GM19468 (cell line): ENCODE results near the gene EFNA1.

Source experiments
- ATAC-seq: cut with Tn5 transposase; IDR thresholded peaks from one replicate; pipeline ENCODE4 v1.9.1; 2021; ENCODE audit warnings: mild to moderate bottlenecking, moderate library complexity, moderate number of reproducible peaks; ENCODE audit not compliant: unreplicated experiment; ENCODE audit errors: extremely low read depth

EFNA1 gene

GRCh38 chr1:155170806-155171205 is 43.1 kb downstream of the EFNA1 start:
- no peak for ATAC-seq

DNA sequence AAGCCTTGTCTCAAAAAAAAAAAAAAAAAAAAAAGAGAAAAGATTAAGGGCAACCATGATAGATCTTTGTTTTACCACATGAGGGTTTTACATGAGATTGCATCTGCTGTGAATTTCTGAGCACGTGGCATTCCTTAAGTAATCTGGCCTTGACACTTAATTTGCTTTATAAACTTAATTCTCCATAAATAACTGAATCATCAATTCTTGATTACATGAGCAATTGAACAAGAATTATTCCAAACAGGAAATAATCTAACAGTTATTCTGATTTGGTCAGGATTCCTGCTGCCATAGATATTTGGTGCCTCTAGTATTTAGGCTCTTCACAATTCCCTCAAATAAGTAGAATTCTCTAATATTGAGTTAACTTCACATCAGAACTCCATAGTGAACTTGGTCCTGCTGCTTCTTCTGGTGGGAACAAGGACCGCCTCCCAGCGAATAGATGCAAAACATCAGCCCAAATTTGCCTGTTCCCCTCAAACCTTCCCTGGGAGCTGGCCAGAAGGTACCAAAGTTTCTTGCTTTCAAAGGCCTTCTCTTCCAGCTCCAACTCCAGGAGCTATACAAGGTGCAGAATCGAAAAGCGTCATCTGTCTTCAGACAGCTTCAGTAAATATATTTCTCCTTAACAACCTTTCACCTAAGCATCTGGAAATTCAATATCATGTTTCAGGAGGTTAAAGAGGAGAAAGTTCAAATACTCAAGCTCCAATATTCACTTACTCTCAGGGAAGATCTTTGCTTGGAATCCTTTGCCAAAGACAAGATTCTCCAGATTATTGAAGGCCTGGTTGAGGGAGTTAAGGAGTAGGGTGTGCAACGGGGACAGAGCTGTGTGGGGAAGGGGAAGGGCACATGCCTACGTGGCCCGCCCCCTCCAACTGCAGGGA is 44.4 kb downstream of the EFNA1 start:
- peak; percentile 15 for ATAC-seq

DNA sequence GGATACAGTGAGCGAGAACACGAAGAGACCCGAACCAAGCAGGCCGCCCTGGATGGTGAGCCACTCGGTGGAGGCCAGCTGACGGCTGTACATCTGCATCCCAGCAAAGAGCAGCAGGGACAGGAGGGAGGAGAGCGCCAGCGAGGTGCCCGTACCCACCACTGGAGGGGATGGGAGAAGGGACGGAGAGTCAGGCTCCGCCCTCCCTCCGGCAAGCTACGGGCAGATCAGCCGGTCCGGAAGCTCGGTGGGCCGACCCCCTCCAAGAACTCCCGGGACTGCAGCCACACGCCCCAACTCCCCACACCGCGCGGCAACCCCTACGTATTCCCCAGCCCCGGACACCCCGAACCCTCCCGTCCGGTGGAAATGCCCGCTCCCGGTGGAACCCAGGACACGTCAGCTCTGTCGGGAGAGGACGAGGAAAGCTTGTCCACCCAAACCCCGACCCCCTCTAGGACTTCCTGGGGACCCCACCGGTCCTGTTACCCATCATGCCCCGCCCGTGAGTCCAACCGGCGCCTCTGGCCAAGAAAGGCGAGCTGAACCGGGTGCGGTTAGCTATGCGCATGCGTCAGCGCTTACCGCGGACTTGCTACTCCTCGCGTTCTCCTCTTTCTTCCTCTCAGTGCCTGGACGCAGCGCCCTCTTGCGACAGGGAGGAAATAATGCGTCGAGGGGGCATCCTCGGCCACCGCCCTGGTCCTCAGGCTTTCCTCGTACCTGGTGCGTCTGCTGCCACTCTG is 45.2 kb downstream of the EFNA1 start, which contains the start of gene KRTCAP2:
TSS of gene KRTCAP2 (minus strand) at position 573 of the 746 bp plus-strand sequence. CDS start at position 493, 80 bp downstream.
- peak; percentile 27 for ATAC-seq

GRCh38 chr1:155173478-155174323 is 46.0 kb downstream of the EFNA1 start, which contains the start of gene TRIM46:
TRIM46 (plus strand) TSS chr1:155173849; CDS start chr1:155173967, 118 bp downstream.
- ATAC-seq: no peak

DNA sequence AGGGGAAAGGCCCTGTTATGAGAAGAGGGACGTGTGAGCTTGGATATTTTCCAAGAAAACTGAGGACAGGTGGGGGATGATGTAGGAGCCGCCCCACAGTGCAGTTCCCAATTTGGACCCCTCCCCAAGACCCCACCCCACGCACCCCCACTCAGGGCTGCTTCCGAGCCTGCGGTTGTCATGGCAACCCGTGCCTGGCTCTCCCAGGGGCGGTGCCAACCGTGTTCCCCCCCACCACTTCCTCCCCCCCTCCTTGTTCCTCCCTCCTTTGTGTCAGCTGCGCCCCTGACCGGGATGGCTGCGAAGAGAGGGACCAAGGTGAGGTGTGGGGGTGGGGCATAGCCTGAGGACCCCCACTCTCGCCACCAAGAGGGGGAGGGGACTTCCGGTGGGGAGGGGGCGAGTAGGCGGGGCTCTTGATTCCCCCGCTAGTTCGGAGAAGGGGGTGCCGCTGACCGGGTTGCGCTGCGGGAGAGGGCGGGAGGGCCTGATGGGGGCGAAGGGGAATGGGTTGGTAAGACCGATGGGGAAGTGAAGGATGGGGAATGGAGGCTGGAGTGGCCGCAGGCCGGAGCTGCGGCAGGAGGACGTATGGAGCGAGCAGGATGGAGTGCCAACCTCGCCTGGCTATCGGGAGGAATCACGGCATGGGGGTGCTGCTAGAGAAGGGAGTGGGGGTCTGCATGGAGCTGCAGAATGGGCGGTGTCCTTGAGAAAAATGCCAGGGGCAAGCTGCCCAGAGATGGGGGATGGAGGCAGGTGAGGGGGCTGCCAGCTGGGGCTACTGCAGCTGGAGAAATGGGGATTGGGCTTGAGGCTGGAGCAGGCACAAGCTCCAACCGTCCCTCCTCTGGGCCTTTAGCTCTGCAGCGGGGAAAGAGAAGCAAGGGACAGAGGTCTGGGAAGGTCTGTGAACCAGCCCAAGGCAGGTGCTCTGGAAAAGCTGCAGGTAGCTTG is 46.9 kb downstream of the EFNA1 start:
- ATAC-seq: no peak

DNA sequence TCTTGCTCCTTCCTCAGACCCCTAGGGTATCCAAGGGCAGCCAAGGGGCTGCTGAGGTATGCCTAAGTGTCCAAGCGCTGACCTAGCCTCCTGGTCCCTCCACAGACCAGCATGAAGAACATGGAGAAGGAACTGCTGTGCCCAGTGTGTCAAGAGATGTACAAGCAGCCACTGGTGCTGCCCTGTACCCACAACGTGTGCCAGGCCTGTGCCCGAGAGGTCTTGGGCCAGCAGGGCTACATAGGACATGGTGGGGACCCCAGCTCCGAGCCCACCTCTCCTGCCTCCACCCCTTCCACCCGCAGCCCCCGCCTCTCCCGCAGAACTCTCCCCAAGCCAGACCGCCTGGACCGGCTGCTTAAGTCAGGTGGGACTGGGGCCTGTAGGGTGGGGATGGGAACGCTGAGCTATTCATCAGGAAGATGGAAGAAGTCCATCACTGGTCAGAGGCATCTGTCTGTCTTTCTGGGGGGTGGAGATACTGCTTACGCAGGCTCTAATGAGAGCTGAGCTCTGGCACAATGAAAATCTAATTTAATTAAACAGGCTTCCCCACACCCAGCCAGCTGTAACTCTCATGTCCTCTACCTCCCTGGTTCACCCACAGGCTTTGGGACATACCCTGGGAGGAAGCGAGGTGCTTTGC is 47.7 kb downstream of the EFNA1 start:
- ATAC-seq: no peak

- ATAC-seq: no peak
Measured at GRCh38 chr1:155175927-155176371, 48.3 kb downstream of the EFNA1 start.

- no peak for ATAC-seq
Measured at GRCh38 chr1:155176544-155177071, 48.9 kb downstream of the EFNA1 start.

DNA sequence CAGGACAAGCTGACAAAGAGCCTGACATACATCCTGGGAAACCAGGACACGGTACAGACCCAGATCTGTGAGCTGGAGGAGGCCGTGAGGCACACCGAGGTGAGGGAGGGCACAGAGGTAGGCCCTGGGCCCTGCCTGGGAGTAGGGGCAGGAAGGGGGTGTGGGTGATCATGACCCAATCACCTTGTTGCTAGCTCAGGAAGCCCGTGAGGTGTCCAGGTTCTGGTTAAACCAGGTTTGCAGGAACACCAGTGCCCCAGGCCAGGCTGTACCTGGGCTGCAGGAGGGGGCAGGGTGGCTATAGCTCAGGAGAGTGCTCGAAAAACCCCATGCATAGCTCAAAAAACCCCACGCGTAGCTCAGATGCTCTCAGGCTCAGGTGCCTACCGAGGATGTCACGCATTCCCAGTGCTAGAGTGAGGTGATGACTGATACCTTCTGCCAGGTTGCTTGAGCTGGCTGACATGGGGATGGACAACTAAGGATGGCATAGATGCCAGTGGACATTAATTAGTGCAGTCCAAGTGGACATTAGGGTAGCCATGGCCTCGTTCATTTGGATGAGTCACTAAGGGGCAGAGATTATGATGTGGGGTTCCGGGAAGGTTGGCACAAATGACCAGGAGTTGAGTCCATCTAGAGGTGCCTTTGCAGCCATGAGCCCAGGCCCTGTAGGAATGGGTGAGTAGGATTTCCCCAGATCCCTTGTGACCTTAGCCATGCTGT is 49.7 kb downstream of the EFNA1 start:
- ATAC-seq: no peak

GRCh38 chr1:155177918-155178281 is 50.2 kb downstream of the EFNA1 start:
- ATAC-seq: no peak

- no peak for ATAC-seq
Measured at GRCh38 chr1:155178441-155179111, 50.9 kb downstream of the EFNA1 start.

GRCh38 chr1:155179112-155180031 is 51.7 kb downstream of the EFNA1 start:
- no peak for ATAC-seq

DNA sequence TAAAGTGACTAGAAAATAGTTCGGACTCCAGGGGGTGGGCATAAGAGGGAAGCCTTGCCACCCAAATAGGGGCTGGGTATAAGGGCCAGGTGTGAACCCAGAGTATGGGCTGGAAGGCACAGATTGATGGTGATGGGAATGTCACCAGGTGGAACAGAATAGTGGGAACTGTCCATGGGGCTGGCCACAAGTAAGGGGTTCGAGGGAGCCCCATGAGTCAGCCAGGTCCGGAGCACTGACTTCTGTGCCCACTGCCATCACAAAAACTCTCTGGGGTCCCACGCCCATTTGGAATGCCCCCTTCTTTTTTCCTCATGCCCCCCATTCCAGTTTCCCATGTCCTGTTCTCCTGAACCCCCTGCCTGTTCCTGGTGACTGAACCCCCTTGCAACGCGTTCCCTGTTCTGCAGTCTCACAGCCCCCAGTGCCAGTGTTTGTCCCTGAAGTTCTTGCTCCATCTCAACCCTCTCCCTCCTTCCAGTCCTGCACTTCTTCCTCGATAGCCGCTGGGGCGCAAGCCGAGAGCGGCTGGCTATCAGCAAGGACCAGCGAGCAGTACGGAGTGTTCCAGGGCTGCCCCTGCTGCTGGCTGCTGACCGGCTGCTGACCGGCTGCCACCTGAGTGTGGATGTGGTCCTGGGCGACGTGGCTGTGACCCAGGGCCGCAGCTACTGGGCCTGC is 53.8 kb downstream of the EFNA1 start:
- ATAC-seq: no peak

- no peak for ATAC-seq
Measured at GRCh38 chr1:155182052-155182550, 54.4 kb downstream of the EFNA1 start.

- no peak for ATAC-seq
Measured at GRCh38 chr1:155183775-155184221, 56.1 kb downstream of the EFNA1 start.
